Left ventricle myocardium inferior (tissue), 1 donor: ENCODE results near the gene EML6. TPM values are rescaled to one million over a fixed set of nuclear protein-coding genes. Genes with fewer than 3 reads are reported as not detected.

Experiments used
- DNase-seq: peaks from one replicate; pipeline ENCODE4 v3.0.0-alpha.2; 2020
- H3K27ac ChIP-seq: fragments of 200-600 bp; replicated peaks from 2 replicates; pipeline ENCODE4 v1.8.0; 2021
- H3K27me3 ChIP-seq: fragments of 200-600 bp; 2 replicates; pipeline ENCODE4 v1.8.0; 2021; ENCODE audit warnings: low read depth
- H3K36me3 ChIP-seq: fragments of 200-600 bp; 2 replicates; pipeline ENCODE4 v1.8.0; 2021
- H3K4me1 ChIP-seq: fragments of 200-600 bp; 2 replicates; pipeline ENCODE4 v1.8.0; 2021
- H3K4me3 ChIP-seq: fragments of 200-600 bp; 2 replicates; pipeline ENCODE4 v1.8.0; 2021; ENCODE audit warnings: mild to moderate bottlenecking, moderate library complexity
- H3K9me3 ChIP-seq: fragments of 200-600 bp; replicated peaks from 2 replicates; pipeline ENCODE4 v1.8.0; 2021
- CTCF ChIP-seq: fragments of 200-600 bp; IDR thresholded peaks from 2 replicates; pipeline ENCODE4 v1.8.0; 2021; ENCODE audit warnings: antibody characterized with exemption, mild to moderate bottlenecking, borderline replicate concordance
- intact Hi-C: fragments of 100-400 bp; cut with micrococcal nuclease; formaldehyde crosslinking; loops from one replicate; pipeline ENCODE4 v1.11.0; 2022
- total RNA-seq: library from RNA; stranded (reverse); fragmentation: NEBNext Ultra II Directional; extraction: Animal tissue kit (Norgen Biotek cat#: 25700); gene quantifications from one replicate; pipeline ENCODE4 v1.2.1, GENCODE V29; 2021
- donor health status: DM: no; HTN: yes; CAD: no; lungs with severe emphysema.

EML6 gene
- total RNA-seq, 1 donor from 2014 or later, result 0.77 TPM

DNA sequence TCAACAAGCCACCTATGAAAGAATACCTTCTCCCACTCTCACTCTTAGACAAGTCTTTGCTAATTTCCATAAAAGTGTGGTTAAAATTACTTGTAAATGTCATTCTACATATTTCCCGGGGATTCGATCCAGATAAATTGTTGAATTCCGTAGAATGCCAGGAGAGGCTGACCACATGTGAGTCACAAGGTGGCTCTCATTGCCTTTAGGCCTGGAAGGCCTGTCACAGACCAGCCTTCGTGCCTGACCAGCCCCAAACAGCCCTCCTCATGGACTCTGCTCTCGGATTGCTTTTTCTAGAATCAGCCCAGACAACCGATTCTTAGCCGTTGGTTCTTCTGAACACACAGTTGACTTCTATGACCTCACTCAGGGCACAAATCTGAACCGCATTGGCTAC, 240.8 kb downstream of the EML6 start:
- peaks cover 38% of the 10 kb centered on the region for H3K4me1 ChIP-seq
- H3K27ac ChIP-seq, result no peak overlapping the region
- no peak overlapping the region for H3K4me3 ChIP-seq
- peaks cover 95% of the 10 kb centered on the region for H3K27me3 ChIP-seq
- no peak for TF ChIP-seq CTCF
- intact Hi-C loops, result no loop called here
- H3K36me3 ChIP-seq, result no peaks in the 10 kb centered on the region
- no peaks in the 10 kb centered on the region for H3K9me3 ChIP-seq
- no peak for DNase-seq

DNA sequence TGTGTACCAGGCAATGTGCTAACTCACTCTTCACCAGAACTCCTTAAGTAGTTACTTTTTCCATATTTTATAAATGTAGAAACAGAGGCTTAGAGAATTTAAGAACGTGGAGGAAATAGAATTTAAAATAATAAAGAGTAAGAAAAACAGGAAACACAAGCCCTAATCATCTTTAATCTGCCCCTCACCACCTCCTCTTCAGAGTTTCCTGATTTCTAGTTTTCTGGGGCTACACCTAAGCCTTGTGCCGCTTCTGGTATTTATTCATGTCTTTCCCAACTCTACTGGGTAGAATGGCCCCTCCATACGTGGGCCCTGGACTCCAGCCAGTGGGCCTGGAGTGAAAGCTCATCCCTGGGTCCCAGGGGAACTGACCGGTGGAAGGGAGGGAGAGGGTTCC, 241.4 kb downstream of the EML6 start:
- H3K27me3 ChIP-seq, result peaks cover 90% of the 10 kb centered on the region
- H3K27ac ChIP-seq, result no peak overlapping the region
- intact Hi-C loops, result no loop called here
- peaks cover 44% of the 10 kb centered on the region for H3K4me1 ChIP-seq
- no peaks in the 10 kb centered on the region for H3K9me3 ChIP-seq
- H3K4me3 ChIP-seq, result no peak overlapping the region
- no peak for DNase-seq
- no peaks in the 10 kb centered on the region for H3K36me3 ChIP-seq
- no peak for TF ChIP-seq CTCF

- no peak for DNase-seq
- intact Hi-C loops, result no loop called here
- Histone ChIP-seq H3K9me3 (no peaks in the 10 kb centered on the region), H3K27ac (peak overlapping the region; percentile 41), H3K4me3 (no peak overlapping the region), H3K27me3 (peaks cover 84% of the 10 kb centered on the region), H3K4me1 (peaks cover 50% of the 10 kb centered on the region), H3K36me3 (no peaks in the 10 kb centered on the region)
- TF ChIP-seq CTCF, result no peak
These were observed 242.0 kb downstream of the EML6 start for GRCh38 chr2:54965425-54965824.

GRCh38 chr2:54966165-54966832, 242.8 kb downstream of the EML6 start:
- DNase-seq, result no peak
- H3K9me3 ChIP-seq, result no peaks in the 10 kb centered on the region
- peaks cover 79% of the 10 kb centered on the region for H3K27me3 ChIP-seq
- H3K27ac ChIP-seq, result peak overlapping the region; percentile 41
- peaks cover 50% of the 10 kb centered on the region for H3K4me1 ChIP-seq
- intact Hi-C loops, result no loop called here
- peaks cover under 1% of the 10 kb centered on the region for H3K36me3 ChIP-seq
- no peak for TF ChIP-seq CTCF
- no peak overlapping the region for H3K4me3 ChIP-seq

- H3K4me3 ChIP-seq, result no peak overlapping the region
- peaks cover 6% of the 10 kb centered on the region for H3K36me3 ChIP-seq
- no peak for TF ChIP-seq CTCF
- no peaks in the 10 kb centered on the region for H3K9me3 ChIP-seq
- peak overlapping the region; percentile 41 for H3K27ac ChIP-seq
- DNase-seq, result no peak
- intact Hi-C loops, result no loop called here
- peaks cover 79% of the 10 kb centered on the region for H3K27me3 ChIP-seq
- H3K4me1 ChIP-seq, result peaks cover 50% of the 10 kb centered on the region
These were observed 243.4 kb downstream of the EML6 start for GRCh38 chr2:54966837-54967236.
